Activated naive CD8-positive, alpha-beta T cell (primary cell): Measurements from ENCODE around the gene TUSC2.

Experiments used
- H3K27ac Mint-ChIP-seq: one replicate; pipeline ENCODE4 v1.8.0; 2021; ENCODE audit warnings: mixed read lengths
- H3K27me3 Mint-ChIP-seq: one replicate; pipeline ENCODE4 v1.8.0; 2021; ENCODE audit warnings: mixed read lengths
- H3K36me3 Mint-ChIP-seq: one replicate; pipeline ENCODE4 v1.8.0; 2021; ENCODE audit warnings: mixed read lengths
- H3K4me1 Mint-ChIP-seq: one replicate; pipeline ENCODE4 v1.8.0; 2021; ENCODE audit warnings: low read depth, mixed read lengths
- H3K4me3 Mint-ChIP-seq: one replicate; pipeline ENCODE4 v1.8.0; 2021; ENCODE audit warnings: mild to moderate bottlenecking, mixed read lengths
- H3K9me3 Mint-ChIP-seq: one replicate; pipeline ENCODE4 v1.8.0; 2021; ENCODE audit warnings: low read depth, mixed read lengths

TUSC2 gene

GRCh38 chr3:50358911-50359759 lies 31.1 kb upstream of the TUSC2 start, which contains the start of gene TMEM115:
TSS of gene TMEM115 (minus strand) at chr3:50359521. CDS start at chr3:50359063, 458 bp downstream.
- Mint-ChIP-seq H3K27me3 (no peaks in the 10 kb centered on the region), H3K27ac (peak within 1 kb of the TSS; percentile 91), H3K4me1 (peaks cover 36% of the 10 kb centered on the region), H3K9me3 (no peaks in the 10 kb centered on the region), H3K4me3 (peak within 1 kb of the TSS; percentile 95), H3K36me3 (peaks cover 3% of the 10 kb centered on the region)

- peak overlapping the region; percentile 88 for H3K27ac Mint-ChIP-seq
- no peaks in the 10 kb centered on the region for H3K27me3 Mint-ChIP-seq
- peaks cover 37% of the 10 kb centered on the region for H3K4me1 Mint-ChIP-seq
- no peaks in the 10 kb centered on the region for H3K9me3 Mint-ChIP-seq
- peaks cover 3% of the 10 kb centered on the region for H3K36me3 Mint-ChIP-seq
- H3K4me3 Mint-ChIP-seq: peak overlapping the region; percentile 95
Measured at GRCh38 chr3:50358355-50358910, 30.4 kb upstream of the TUSC2 start.

DNA sequence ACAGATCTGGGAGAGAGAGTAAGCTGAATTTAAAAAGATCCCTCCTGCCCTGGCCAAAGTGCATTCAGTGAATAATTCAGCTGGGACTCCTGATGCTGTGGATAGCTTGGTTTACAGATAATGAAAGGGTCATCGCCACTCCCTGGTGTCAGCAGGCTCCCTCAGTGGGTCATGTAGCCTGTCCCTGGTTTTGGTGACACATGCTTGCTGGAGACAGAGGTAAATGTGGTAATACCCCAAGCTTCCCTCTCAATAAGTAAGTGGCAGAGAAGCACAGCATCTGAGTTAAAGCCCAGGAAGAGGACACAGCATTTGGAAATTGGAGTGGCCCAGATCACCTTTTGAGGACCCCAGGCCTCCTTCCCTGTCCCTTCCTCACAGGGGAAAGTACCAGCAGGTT lies 29.5 kb upstream of the TUSC2 start:
- H3K27me3 Mint-ChIP-seq: no peaks in the 10 kb centered on the region
- peak overlapping the region; percentile 95 for H3K4me3 Mint-ChIP-seq
- H3K36me3 Mint-ChIP-seq: peaks cover 3% of the 10 kb centered on the region
- H3K4me1 Mint-ChIP-seq: peaks cover 39% of the 10 kb centered on the region
- H3K27ac Mint-ChIP-seq: peak overlapping the region; percentile 88
- H3K9me3 Mint-ChIP-seq: no peaks in the 10 kb centered on the region

DNA sequence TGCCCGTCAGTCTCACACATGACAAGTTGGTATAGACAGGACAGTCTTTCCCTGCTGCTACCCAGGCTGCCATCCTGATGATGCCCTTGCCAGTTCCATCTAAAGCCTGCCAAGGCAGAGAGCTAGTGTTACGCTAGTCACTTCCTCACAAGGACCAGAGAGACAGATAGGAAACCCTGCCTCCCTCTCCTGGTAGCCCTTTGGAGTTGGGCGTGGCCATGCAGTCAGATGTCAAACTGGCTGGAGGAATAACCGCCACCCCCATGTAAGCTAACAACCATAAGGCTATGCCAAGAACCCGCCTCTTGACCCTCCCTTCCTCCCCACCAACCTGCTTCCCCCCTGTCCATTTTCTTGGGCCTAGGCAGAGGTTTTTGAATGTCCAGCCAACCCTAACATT lies 28.5 kb upstream of the TUSC2 start:
- Mint-ChIP-seq H3K4me1 (peaks cover 43% of the 10 kb centered on the region), H3K4me3 (peak overlapping the region; percentile 95), H3K9me3 (no peaks in the 10 kb centered on the region), H3K27ac (peak overlapping the region; percentile 54), H3K36me3 (peaks cover 3% of the 10 kb centered on the region), H3K27me3 (no peaks in the 10 kb centered on the region)

DNA sequence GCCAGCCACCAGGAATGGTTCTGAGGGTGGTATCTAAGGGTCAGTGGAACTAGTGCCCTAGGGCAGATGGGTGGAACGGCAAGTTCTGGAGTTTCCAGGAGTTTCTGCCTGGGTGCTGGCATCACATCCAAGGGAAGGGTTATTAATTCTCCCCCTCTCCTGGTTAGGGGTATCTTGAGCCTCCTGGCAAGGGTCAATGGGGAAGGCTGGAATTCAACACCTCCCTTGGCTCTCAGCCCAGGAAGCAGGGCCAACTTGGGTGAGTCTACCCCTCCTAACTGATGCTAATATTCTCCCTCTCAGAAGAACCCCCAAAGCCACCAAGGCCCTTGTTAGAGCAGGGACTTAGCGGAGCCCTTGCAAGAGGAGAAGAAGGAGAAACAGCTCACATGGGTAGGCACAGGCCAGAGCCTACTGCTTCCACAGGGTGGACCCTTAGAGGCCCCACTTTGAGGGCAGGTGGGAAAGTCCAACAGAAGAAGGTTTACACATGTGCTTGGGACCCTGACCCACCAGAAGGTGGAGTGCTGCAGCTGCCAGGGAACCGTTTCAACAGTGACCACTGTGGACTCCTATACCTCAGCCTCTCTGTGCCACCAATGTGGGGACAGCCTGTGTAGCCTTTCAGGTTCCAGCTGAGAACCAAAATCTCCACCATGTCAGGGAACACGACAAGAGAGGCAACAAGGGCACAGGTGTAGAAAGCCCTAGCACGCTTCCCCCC lies 28.0 kb upstream of the TUSC2 start:
- peaks cover 49% of the 10 kb centered on the region for H3K4me1 Mint-ChIP-seq
- H3K27me3 Mint-ChIP-seq: no peaks in the 10 kb centered on the region
- H3K9me3 Mint-ChIP-seq: no peaks in the 10 kb centered on the region
- peak overlapping the region; percentile 54 for H3K27ac Mint-ChIP-seq
- H3K4me3 Mint-ChIP-seq: peak overlapping the region; percentile 95
- H3K36me3 Mint-ChIP-seq: peaks cover 3% of the 10 kb centered on the region

GRCh38 chr3:50354850-50355249 lies 26.8 kb upstream of the TUSC2 start:
- H3K4me1 Mint-ChIP-seq: peaks cover 55% of the 10 kb centered on the region
- no peaks in the 10 kb centered on the region for H3K27me3 Mint-ChIP-seq
- no peaks in the 10 kb centered on the region for H3K9me3 Mint-ChIP-seq
- H3K27ac Mint-ChIP-seq: no peak overlapping the region
- peaks cover 3% of the 10 kb centered on the region for H3K36me3 Mint-ChIP-seq
- H3K4me3 Mint-ChIP-seq: no peak overlapping the region

GRCh38 chr3:50354186-50354764 lies 26.3 kb upstream of the TUSC2 start:
- Mint-ChIP-seq H3K9me3 (no peaks in the 10 kb centered on the region), H3K27me3 (no peaks in the 10 kb centered on the region), H3K27ac (peak overlapping the region; percentile 54), H3K36me3 (peaks cover 3% of the 10 kb centered on the region), H3K4me1 (peaks cover 57% of the 10 kb centered on the region), H3K4me3 (no peak overlapping the region)

DNA sequence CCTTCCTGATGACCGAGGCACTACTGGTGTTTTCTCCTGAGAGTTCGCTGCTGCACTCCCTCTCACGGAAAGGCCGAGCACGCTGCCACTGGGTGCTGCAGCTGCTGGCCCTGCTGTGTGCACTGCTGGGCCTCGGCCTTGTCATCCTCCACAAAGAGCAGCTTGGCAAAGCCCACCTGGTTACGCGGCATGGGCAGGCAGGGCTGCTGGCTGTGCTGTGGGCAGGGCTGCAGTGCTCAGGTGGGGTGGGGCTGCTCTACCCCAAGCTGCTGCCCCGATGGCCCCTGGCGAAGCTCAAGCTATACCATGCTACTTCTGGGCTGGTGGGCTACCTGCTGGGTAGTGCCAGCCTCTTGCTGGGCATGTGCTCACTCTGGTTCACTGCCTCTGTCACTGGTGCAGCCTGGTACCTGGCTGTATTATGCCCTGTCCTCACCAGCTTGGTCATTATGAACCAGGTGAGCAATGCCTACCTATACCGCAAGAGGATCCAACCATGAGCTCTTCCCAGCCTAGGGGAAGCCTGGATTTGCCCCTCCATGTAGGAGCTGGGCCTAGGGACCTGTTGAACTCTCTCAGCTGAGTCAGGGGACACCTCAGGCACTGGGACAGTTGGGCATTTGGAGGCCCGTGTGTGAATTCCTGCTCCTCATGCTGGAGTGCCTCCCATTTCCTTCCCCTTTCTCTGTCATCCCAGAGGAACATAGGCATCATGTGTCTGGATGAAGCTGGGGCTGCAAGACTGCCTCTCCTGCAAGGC lies 25.4 kb upstream of the TUSC2 start:
- Mint-ChIP-seq H3K27me3 (no peaks in the 10 kb centered on the region), H3K9me3 (no peaks in the 10 kb centered on the region), H3K36me3 (peaks cover 3% of the 10 kb centered on the region), H3K27ac (no peak overlapping the region), H3K4me1 (peaks cover 63% of the 10 kb centered on the region), H3K4me3 (no peak overlapping the region)

DNA sequence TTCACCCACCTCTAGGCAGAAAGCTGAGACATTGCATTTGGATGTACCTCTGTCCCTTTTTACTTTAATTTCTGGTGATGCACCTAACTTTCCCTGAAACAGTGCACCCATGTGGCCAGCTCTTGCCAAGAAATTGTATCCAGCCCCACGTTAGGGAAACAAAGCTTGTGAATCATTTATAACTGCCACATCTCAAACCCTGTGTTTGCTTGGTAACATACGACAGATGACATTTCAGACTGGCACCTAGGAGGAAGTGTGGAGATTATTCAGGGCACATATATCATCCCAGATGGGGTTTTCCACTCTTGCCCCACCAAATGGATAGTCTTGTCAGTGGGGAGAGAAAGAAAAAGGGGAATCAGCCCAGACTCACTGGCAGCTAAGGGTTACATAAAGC lies 24.8 kb upstream of the TUSC2 start:
- Mint-ChIP-seq H3K27me3 (no peaks in the 10 kb centered on the region), H3K4me1 (peaks cover 63% of the 10 kb centered on the region), H3K9me3 (no peaks in the 10 kb centered on the region), H3K36me3 (no peaks in the 10 kb centered on the region), H3K27ac (no peak overlapping the region), H3K4me3 (peak overlapping the region; percentile 23)

DNA sequence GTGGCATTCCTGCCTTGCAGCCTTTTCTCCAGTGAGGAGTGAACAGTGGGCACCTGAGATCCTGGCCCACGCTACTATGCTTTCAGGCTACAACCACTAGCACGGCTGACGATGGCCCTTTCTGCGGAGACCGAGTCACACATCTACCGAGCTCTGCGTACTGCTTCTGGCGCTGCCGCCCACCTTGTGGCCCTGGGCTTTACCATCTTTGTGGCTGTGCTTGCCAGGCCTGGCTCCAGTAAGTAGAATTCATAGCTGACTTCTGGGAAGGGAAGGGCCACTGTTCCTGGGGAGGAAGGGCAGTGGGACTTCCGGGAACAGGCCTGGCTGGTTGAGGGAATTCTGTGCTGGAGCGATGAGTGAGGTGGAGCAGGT lies 23.3 kb upstream of the TUSC2 start:
- Mint-ChIP-seq H3K27me3 (no peaks in the 10 kb centered on the region), H3K4me1 (peaks cover 60% of the 10 kb centered on the region), H3K4me3 (peak overlapping the region; percentile 98), H3K27ac (peak overlapping the region; percentile 97), H3K9me3 (no peaks in the 10 kb centered on the region), H3K36me3 (no peaks in the 10 kb centered on the region)

DNA sequence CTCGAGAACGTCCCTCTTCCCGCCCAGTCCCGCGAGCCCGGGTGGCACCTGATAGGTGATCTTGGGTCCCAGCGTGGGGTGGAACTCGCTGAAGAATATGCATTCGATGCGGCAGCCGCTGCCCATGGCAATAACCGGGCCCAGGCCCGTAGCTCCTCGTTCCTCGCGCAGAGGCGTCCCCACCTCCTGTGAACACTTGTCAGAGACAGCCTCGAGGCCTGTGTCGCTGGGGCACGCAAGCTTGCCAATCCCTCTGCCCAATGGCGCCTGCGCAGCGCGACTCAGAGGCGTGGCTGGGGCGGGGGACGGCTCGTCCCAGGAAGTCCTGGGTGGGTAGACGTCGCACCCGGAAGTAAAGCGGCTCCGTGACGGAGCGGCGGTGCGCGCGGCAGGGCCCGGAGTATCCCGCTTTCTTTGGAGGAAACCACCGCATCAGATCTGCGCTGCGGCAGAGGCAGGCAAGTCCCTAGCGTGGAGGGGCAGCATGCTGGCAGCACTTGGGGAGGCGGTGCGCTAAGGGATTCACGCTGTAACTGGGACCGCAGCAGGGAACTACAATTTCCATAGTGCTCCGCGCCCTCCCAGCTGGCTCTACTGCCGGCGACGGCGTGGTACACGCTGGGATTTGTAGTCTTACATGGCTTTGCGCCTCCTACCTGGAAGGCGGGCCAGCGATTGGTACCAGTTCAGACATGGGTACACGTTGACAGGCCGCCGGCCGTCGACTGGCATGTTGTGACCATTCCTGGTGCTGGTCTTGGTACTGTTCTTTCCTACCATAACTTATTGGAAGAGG lies 22.7 kb upstream of the TUSC2 start, which contains the start of the genes CYB561D2 and NPRL2:
Gene CYB561D2 (plus strand): TSS at position 336 of the 796 bp plus-strand sequence. CDS start 572 bp downstream, outside the sequence.
Gene NPRL2 (minus strand): TSS at position 249 of the 796 bp plus-strand sequence. CDS start 123 bp downstream, at position 126.
- Mint-ChIP-seq H3K36me3 (no peaks in the 10 kb centered on the region), H3K27ac (peak within 1 kb of the TSS; percentile 97), H3K4me1 (peaks cover 64% of the 10 kb centered on the region), H3K9me3 (no peaks in the 10 kb centered on the region), H3K27me3 (no peaks in the 10 kb centered on the region), H3K4me3 (peak within 1 kb of the TSS; percentile 98)

DNA sequence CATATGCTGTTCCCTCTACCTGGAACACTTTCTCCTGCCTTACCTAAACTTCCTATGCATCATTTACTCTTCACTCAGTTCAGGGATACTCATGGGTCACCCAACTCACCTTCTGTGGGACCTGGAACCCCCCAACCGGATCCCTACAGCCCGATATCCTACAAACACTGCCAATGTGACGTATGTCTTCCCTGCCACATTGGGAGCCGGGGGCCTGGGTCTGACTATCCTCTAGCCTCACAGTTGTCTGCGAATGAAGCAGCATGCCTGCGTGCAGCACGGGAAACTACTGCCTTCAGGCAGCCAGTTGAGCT lies 22.1 kb upstream of the TUSC2 start:
- Mint-ChIP-seq H3K27me3 (no peaks in the 10 kb centered on the region), H3K9me3 (no peaks in the 10 kb centered on the region), H3K27ac (peak overlapping the region; percentile 97), H3K4me3 (peak overlapping the region; percentile 98), H3K4me1 (peaks cover 62% of the 10 kb centered on the region), H3K36me3 (no peaks in the 10 kb centered on the region)

- Mint-ChIP-seq H3K27me3 (no peaks in the 10 kb centered on the region), H3K4me1 (peaks cover 60% of the 10 kb centered on the region), H3K9me3 (no peaks in the 10 kb centered on the region), H3K27ac (peak overlapping the region; percentile 66), H3K4me3 (peak overlapping the region; percentile 52), H3K36me3 (no peaks in the 10 kb centered on the region)
Measured at GRCh38 chr3:50347187-50347813, 19.3 kb upstream of the TUSC2 start.
